NCI-H345 treated with DMSO at 0.1 percent for 48 hours (cell line): ENCODE measurements around the gene OR2V1.
"Not testable (repeated sequence)": the region's sequence is repeated elsewhere in the genome, so short reads cannot be mapped to it uniquely, and the experiment has no call there.

Experiments used
- DNase-seq: peaks from one replicate; lab custom pipeline; 2025; ENCODE audit not compliant: unreplicated experiment; lab: John Stamatoyannopoulos, UW

Gene OR2V1

DNA sequence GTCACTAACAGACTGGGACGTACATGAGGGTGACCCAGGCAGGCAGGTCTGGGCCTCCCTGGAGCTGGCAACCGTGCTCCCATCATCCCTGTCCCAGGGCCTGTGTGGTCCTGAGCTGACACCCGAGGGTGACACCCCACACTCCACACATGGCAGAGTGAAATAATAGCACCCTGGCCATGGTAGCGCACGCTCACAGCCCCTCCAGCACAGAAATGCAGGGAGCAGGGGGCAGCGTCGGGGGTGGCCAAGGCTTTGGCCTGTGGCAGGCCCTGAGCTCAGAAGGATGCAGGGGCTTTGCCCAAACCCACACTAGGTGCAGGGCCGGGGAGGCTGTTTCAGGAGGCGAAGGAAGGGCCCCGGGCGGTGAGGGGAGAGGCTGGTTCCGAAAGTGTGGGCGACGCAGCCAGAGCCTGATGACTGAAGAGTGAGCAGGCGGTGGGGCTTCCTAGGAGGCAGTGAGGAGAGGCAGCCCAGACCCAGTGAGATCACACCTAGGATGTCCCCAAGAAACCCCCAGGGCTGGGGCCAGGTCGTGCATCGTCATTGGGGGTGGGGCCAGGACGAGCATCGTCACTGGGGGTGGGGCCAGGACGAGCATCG lies 29.3 kb upstream of the OR2V1 start:
- peak; percentile 13 for DNase-seq

DNA sequence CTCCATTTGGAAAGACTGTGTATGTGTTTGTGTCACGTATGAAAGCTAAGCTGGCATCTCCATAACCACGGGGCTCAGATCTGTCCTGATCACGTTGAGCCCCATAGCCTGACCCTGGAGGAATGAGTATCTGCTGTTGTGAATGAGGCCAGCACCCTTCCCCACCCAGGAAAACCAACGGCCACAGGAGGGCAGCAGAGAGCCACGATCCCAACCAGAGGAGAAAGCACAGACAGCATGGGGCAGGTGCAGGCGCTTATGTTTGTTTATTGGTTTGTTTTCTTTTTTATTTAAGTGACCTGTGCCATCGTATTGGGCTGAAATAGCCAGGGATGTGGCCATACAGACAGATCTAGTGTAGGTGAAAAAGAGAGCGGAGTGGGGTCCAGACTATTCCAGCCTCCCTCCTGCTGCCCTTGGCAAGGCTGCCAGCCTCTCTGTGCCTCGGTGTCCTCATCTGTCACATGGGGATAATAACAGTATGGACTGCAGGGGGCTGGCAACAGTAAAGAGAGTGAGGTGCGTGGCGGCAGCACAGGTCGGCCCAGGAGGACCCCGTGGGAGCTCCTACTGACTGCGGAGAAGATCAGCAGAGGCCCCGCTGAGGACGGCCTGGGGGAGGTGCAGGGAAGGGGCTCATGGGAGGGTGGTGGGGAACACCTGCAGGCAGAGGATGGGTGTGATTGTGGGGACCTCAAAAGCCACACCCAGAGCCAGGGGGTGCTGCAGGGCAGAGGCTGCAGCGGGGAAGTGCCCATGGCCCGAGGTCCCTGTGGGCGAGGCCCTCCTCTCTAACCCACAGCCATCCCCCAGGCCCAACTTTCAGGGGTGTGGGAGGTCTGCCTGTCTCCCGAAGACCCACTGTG lies 28.6 kb upstream of the OR2V1 start:
- peak; percentile 62 for DNase-seq

DNA sequence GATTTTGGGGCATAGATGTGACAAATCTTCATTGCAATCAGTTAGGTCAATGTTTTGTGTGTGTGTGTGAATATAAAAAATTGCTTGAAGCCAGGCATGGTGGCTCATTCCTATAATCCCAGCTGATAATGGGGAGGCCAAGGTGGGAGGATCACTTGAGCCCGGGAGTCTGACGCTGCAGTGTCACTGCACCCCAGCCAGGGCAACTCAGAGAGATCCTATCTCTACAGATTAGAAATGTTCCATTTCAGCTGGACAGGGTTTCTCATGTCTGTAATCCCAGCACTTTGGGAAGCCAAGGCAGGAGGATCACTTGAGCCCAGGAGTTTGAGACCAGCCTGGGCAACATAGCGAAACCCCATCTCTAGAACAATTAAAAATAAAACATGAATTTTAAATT lies 27.9 kb upstream of the OR2V1 start:
- DNase-seq = no peak

DNA sequence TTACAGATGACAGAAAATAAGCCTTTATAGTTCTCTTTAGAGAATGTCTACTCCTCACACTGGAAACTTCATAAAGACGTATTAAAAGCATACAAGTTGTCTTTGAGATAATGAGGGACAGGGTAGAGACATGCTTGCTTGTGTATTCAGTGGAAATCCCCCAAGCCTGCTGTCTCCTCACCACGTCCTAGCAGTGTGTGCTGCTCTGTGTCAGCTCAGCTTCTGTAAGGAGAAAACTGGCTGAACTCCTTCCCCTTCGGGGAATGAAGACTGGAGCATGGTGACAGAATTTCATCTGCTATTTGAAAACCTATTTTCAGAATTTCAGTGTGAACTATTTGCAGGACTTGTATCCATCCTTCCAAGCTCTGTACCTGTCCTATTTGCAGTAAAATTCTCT lies 25.8 kb upstream of the OR2V1 start:
- no peak for DNase-seq

DNA sequence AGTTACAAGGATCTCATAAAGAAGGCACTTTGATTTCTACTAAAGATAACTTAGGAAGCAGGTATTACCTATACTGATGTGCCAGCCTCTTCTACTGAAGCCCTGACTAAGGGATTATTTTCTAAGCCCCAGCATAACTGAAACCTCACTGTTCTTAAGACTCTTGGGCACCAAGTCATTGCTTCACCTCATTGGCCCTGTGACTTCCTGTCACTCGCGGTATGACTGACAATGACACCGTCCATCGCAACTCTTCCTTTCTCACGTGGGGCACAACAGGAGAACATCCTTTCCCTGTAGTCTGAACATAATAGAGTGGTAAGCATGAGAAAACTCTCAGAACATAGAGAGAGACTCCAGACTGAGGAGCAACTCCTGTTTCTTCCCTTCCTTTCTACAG lies 22.8 kb upstream of the OR2V1 start:
- DNase-seq = no peak

DNA sequence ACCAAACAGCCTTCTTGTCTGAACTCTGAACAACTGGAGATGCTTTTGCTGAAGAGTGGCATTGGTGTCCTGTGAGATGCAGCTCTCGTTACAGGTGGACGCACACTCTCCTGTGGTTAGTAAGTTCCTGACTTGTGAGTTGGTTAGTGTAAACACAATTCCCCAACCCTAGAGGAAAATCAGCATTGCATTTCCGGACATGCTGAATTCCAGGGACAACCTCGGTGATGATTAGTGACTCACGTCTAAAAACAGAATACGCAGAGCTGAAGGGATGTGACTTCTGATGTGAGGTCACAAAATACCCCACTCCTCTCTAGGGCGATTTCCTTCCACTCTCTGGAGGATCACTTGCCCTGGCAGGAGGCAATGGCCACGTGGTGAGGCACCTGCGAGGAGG lies 21.4 kb upstream of the OR2V1 start:
- no peak for DNase-seq

DNA sequence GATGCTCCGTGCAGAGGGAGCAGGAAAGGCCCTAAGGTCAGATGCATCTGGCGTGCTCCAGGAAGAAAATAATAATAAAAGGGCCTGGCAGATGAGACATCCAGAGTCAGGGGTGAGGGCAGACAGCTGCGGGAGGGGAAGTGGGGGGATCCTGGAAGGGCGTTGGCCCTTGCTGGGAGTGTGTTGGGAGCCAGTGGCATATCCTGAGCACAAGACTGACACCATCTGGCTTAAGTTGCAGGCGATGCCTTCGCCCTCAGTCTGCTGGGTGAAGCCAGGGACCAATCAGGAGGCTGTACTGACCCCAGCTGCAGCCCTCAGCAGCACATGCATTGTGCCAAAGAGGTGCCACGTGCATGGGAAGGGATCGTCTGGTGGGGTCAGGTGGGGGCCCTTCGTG lies 20.2 kb upstream of the OR2V1 start:
- DNase-seq = no peak

DNA sequence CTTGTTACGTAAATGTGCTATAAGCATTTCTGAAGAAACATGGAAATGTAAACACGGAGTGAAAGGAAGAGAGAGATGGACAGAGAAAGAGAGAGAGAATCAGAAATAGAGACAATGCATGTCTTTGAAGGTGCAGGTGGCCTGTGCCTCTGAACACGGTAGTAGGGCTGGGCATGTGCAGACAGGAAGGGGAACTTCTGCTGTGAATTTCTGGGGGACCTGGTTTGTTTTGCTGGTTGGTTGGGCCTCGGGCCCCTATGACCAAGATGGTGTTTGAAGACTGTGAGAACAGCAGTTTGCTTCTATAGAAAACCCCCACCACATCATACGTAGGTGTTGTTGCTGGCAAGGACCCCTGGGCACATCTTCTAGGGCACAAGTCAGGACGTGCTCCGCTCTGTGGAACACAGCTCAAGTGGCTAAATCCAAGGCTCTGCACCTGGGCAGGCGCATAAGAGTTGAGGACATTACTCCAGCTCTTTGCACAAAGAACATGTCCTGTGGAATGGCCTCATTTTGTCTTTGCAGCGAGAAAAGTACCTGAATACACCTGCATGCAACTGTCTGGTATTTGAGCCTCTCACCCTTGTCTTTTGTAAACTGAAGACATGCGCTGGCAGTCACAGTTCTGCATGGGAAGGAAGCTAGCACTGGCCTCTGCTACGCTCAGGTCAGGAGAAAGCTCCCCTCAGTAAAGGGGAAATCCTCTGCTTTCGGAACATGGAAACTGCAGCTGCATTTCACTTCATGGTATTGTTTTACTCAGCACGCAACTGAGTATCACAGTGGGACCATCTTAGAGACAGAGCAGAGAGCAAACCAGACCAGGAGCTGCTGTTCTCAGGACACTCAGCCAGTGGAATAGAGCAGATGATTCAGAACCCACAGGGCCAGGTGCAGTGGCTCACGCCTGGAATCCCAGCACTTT lies 19.1 kb upstream of the OR2V1 start:
- no peak for DNase-seq

DNA sequence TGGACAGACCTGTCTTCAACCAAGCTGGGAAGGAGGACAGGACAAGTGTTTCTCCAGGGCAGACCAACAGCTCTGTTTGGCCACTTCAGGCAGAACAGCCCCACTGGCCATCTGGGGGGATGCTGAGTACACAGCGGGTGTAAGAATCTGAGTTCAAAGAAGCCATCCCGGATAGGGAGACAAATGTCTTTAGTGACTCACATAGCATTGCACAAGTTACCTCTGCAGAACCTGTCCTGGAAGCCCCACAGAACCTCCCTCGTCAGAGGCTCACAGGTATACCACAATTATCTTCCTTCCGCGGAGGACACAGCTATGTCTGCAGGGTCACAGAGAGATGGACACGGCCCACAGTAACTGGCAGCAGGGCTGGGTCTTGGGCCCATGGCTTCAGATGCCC lies 18.4 kb upstream of the OR2V1 start:
- DNase-seq = no peak

DNA sequence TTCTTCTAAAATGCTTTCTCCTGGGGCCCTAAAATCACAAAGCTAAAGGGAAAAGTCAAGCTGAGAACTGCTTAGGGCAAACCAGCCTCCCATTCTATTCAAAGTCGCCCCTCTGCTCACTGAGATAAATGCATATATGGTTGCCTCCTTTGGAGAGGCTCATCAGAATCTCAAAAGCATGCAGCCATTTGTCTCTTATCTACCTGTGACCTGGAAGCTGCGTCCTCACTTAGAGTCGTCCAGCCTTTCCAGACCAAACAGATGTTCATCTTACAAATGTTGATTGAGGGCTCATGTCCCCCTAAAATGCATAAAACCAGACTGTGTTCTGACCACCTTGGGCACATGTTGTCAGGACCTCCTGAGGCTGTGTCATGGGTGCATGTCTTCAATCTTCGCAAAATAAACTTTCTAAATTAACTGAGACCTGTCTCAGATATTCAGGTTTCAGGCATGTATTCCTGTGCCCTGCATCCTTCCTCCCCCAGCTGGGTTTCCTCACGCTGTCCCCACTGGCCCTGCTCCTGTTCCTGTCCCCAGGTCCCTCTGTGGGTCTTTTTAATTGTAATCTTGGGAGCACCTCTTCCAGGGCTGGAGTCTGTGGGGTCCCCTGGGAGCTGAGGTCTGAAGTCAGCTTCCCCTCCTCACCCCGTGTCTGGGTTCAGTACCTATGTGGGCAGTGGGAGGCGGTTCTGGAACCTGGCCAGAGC lies 16.1 kb upstream of the OR2V1 start, which contains the start of gene OR2V2:
TSS of gene OR2V2 (plus strand) at position 660 of the 710 bp plus-strand sequence. CDS start 7,357 bp downstream, outside the sequence.
- not testable (repeated sequence) for DNase-seq

DNA sequence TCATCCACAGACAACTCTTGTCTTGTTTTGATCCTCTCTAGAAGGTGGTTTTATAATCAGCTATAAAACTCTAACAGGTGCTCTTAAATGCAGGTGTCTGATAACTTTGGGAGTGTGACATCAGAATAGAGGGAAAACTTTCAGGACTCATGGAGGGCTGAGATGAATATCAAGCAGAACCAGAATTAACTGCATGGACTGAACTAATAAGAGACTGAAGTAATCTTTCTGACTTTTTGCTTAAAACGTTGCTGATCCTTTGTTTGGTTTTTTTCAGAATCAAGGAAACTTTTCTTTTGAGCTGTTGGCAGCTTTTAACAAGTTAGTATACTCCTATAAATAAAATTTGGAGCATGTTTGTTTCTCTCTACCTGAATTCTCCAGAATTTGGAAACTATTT lies 14.2 kb upstream of the OR2V1 start:
- DNase-seq = no peak

DNA sequence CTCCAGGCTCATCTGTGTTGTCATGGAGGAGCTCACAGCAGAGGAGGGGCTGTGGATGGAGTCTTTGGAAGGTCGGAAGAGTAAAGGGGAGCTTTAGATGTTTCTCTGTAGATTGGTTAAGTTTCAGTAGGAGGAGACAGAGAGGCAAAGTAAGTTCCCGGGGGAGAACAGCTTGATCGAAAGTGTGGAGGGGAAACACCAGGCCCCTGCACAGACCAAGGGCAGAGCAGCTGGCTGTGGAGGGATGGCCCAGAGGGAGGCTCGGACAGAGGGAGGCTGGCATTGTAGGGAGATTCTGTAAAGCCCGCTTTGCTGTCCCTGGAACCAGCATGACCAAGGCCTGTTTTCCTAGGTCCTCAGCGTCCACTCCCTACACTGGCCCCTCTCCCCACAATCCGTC lies 11.1 kb upstream of the OR2V1 start:
- no peak for DNase-seq

DNA sequence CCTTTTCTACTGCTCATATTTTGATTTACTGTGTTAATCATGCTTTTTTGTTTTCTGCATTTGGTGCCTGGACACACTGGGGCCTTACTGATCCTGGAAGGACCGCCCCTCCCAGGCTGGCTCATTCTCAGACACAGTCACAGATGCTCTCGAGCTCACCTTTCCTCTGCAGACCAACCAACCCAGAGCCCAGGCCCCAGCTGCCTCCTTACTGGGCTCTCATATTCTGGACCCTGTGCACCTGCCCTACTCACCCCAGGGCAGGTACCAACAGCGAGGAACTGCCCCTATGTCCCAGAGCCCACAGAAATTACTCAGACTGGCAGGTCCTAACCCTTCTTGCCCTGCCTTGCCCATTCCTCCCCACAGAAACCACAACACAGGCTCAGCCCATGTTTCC lies 9.8 kb upstream of the OR2V1 start:
- DNase-seq = no peak

DNA sequence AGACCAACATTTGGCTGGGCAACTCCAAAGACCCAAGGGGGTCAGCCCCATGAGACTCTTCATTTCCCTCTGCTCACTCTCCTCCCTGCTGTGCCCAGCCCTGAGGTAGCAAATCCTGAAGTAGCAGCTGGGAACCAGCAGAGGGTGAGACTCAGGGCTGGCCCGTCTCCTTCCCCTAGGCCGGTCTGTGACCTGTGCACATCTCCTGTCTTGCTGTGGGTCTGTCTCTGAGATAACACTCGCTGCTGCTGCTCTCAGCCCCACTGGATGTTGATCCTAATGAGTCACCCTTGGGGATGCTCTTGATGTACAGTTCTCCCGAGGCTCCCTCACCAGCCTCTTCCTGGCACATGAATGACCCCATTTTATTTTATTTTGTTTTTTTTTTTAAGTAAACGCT lies 7.3 kb upstream of the OR2V1 start:
- no peak for DNase-seq

DNA sequence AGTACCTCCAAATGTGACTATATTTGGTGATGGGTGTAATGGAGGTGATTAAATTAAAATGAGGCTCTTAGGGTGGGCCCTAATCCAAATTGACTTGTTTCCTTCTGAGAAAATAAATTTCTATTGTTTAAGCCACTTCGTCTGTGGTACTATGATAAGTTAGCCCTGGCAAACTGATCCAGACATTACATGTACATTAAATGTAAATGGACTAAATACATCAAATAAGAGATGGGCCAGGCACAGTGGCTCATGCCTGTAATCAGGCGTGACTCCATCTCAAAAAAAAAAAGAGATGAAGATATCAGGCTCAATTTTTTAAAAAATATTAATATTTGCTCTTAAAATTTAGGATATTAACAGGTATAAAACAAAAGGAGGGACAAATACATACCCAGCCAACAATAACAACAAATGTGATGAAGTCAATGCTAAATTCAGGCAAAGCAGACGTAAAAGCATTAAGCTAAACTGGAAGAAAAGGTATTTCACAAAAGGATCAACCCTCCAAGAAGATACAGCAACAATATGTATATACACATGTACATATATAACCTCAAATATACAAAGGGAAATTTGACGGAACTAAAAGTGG lies 5.5 kb upstream of the OR2V1 start:
- DNase-seq = no peak

DNA sequence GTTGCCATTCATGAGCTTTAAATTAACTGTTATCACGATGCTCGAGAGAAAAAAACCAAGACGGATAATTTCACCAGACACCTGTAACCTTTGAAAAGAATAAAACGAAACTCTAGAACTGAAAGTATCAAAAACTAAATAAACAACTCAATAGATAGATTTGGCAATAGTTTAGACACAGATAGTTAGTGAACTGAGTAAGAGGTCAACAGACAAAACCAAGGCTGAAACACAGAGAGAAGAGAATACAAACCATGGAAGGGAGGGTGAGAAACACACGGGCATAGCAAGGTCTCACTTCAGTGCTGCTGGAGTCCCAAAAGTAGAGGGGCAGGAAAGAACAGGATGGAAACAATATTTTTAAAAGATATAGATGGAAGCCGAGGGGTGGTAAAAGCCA lies 3.3 kb upstream of the OR2V1 start:
- no peak for DNase-seq

DNA sequence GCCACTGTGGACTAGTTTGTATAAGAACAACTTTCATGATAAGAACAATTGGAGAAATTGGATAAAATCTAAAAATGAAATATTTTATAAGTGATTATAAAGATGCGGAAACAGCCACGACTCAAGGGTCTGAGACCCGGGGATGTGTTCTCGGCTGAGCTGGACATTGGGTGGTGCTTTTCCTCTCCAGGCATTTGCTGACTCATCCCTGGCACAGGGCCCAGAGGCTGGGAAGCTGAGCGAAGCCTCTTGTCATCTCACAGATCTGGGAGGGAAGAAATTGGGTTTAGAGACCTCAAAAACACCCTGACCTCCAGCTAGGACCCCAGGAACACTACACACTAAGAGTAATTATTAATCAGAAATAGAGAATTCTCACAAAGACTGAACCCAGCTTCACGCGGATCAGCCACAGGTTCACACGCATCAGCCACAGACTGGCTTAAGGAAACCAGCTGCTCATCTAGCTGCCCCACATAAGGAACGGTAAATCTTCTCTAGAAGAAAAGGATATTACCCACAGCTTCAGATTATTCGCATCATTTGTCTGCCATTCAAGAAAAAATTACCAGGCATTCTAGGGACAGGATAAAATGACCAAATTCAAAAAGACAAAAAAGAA lies 2.8 kb upstream of the OR2V1 start:
- DNase-seq = no peak

DNA sequence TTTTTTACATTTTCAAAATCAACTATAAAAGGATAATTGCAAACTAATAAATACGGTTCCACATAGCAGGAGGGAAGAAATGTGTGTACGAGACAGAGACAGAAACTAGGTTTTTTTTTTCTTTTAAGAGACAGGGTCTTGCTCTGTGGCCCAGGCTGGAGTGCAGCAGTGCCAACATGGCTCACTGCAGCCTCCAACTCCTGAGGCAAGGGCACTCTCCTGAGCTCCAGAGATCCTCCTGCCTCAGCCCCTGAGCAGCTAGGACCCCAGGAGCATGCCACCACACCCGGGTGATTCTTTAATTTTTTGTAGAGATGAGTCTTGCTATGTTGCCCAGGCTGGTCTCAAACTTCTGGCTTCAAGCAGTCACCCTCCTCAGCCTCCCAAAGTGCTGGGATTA lies 2.1 kb upstream of the OR2V1 start:
- no peak for DNase-seq

DNA sequence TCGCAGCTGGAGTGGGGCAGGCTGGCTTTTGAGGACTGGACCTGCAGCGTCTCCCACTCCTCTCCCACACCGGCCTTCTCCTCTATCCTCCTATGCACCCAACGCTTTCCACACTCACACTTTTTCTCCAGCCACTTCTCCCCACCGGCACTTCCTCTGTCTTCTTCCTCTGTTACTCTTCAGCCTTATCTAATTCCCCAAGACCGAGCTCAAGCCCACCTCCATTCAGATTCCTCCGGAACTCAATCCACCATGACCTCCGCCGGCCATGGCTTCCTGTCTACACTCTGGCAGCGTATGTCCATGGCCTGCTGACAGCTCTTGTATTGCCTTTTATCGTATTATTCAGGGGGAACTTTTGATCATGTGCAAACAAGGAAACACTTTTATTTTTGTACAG lies 545 bp upstream of the OR2V1 start:
- DNase-seq = no peak

DNA sequence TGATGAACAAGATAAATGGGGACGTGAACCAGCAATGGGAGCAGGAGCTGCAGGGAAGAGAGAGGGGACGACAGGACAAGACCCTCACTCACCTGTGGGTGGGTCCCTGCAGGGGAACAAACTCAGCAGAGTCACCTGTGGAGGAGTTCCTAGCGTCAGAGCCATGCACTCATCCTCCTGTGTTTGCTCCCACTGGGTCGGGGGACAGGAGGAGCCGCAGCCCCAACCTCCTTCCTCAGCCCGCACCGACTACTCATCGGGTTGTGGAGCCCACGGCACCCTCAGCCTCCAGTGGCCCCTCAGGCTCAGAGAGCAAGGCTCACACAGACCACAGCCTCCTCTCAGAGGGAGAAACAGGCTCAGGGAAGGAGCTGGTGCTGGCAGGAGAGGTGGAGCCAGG lies 888 bp downstream of the OR2V1 start:
- not testable (repeated sequence) for DNase-seq
